ENCODE measurements around the gene CLIP4.

The CLIP4 gene

DNA sequence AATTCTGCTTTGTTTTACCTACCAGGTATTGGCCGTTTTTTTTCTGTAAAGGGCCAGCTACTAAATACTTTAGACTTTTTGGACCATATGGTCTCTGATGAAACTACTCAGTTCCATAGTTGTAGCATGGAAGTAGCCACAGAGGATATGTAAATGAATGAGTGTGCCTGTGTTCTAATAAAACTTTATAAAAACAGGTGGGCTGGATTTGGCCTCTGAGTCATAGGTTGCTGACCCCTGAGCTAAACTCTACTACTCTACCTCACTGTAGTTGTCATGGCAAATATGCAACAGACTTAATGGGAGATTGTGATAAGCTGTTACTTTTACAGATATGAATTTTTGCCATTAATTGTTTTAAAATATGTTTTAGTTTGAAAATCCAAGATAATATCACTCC, 19.7 kb downstream of the CLIP4 start:
- no peak for DNase-seq (ENCODE audit: low spot score)

DNA sequence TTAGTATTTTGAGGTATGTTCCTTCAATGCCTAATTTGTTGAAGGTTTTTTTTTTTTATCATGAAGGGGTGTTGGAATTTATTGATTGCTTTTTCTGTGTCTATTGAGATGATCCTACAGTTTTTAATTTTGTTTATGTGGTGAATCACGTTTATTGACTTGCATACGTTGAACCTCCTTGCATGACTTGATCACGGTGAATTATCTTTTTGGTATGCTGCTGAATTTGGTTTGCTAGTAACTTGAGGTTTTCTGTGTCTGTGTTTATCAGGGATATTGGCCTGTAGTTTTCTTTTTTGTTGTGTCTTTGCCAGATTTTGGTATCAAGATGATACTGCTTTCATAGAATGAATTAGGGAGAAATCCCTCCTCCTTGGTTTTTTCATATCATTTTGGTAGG, 23.9 kb downstream of the CLIP4 start:
- DNase-seq (ENCODE audit: low spot score), result no peak

DNA sequence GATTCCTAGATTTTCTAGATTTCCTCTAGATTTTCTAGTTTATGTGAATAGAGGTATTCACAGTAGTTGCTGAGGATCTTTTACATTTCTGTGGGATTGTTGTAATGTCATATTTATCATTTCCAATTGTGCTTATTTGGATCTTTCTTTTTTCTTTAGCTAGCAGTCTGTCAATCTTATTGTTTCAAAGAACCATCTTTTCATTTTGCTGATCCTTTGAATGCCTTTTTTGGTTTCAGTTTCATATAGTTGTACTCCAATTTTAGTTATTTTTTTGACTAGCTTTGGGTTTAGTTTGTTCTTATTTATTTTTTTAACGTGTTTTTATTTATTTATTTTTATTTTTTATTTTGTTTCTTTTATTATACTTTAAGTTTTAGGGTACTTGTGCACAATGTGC, 24.5 kb downstream of the CLIP4 start:
- DNase-seq (ENCODE audit: low spot score), result no peak

DNA sequence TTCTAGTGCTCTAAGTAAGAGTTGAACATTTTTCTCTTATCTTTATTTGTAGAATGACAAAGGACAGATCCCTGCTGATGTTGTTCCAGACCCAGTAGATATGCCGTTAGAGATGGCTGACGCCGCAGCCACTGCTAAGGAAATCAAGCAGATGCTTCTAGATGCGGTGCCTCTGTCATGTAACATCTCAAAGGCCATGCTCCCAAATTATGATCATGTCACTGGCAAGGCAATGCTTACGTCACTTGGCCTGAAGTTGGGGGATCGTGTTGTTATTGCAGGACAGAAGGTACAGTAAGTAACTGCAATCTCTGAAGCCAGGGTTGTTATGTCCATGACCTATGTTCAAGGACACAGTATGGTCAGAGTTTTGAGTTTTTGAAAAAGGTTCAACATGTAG, 28.4 kb downstream of the CLIP4 start:
- DNase-seq (ENCODE audit: low spot score), result no peak

DNA sequence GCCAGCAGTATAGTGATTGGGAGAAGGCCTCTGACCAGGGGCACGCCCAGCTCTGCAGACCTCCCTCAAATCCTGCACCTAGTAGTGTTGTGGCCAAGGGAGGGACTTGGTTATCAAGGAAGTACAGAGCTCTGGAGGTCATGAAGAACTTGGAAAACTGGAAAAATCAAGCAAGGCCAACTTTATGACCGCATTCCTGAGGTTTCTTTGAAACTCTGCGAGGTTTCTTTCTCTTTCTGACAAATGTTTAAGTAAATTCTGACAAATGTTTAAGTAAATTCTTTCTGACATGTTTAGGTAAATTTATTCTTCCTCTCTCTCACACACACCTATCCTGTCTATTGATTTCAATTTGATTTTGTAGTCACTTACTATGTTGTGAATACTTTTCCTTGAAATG, 31.0 kb downstream of the CLIP4 start:
- DNase-seq (ENCODE audit: low spot score), result no peak

DNA sequence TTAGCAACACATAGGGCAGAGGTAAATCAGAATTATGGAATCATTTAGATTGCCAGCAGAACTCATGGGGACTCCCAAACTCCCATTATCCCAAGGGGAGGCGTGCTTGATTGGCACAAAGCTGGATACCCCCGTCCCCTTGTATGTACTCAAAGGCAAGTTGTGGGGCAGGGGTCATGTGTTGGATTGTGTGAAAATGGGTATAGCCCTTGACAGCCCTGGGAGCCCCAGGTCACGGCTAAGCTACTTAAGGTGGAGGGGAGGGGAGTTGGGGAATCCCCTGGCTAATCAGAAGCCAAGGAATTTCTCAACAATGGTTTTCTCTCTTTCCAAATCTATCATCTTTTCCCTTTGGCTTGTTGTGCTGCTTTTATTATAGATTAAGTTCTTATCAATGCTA, 32.7 kb downstream of the CLIP4 start:
- no peak for DNase-seq (ENCODE audit: low spot score)

DNA sequence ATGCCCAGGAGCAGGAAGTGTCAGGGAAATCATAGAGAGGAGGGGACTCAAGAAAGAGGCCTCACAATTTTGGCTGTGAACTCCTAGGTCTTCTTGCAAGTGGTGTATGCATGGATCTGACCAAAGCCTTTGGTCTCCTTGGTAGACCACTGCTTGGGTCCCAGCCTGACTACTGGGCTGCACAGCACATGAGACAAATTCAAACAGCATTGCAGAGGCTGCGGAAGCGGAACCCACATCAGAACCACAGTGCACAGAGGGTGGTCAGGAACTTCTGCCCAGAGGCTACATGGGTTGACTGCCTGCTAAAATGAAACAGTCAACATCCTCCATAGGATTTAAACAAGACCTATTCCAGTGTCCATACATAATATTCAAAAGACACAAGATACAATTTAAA, 39.4 kb downstream of the CLIP4 start:
- DNase-seq (ENCODE audit: low spot score), result no peak

DNA sequence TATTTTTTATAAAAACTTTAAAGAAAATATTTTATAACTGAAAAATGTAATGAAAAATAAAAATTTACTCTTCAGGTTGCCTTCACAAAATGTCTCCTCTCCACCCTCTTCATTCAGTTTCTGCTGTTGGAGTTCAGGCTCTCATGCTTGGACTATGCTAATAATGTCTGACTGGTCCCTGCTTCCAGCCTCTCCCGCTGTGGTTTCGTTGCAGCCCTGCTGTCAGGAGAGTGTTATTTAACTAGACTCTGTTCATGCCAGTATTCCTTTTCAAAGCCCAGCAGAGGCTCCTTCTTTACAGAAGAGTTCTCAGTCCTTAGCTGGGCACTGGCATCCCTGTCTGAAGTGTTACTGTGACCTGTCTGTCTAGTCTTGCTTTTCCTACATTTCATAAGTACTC, 40.4 kb downstream of the CLIP4 start:
- peak; percentile 18 for DNase-seq (ENCODE audit: low spot score)

DNA sequence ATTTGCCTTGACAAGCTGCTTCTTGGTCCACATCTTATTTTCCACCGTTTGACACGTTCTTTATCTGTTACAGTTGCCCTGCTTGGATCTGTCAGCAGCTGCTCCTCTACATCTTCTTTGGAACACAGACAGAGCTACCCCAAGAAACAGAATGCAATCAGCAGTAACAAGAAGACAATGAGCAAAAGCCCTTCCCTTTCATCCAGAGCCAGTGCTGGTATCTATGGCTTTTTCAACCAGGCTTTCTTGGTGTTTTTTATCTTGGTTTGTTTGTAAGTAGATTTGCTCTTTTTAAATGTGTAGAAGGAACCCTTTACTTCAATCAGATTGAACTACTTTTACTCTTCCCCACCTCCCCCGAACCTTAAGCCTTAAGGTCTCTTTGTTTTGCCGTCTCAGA, 41.9 kb downstream of the CLIP4 start:
- no peak for DNase-seq (ENCODE audit: low spot score)

DNA sequence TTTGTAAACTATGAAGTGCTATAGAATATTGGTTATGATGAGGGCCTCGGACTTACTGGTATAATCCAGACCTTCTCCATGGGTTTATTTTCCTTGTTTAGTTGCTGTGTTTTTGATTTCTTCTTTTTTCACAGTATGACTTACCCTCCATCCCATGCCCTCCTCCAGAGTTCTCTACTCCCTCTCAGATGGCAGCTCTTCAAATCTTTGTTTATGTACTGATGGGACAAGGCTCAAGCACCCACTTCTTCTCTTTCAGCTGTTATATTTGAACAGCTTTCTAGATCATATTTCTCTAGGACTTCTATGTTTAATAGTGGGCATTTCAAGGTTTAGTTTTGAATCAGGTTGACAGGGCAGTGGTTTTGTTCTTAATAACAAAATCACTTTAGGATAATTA, 43.9 kb downstream of the CLIP4 start:
- no peak for DNase-seq (ENCODE audit: low spot score)

DNA sequence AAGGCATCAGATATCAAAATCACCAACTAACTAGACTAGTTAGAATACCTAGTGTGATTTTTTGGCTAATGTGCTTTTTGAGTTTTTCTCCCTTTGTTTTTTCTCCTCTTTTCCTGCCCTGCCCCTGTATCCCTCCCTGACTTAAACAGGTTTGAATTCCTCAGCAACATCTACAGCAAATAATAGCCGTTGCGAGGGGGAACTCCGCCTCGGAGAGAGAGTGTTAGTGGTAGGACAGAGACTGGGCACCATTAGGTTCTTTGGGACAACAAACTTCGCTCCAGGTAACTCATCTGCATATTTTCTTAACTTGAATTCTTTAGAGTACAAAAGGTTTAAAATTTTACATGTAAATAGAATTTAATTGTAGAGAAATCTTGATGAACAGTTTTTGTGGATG, 45.0 kb downstream of the CLIP4 start:
- DNase-seq (ENCODE audit: low spot score), result no peak

DNA sequence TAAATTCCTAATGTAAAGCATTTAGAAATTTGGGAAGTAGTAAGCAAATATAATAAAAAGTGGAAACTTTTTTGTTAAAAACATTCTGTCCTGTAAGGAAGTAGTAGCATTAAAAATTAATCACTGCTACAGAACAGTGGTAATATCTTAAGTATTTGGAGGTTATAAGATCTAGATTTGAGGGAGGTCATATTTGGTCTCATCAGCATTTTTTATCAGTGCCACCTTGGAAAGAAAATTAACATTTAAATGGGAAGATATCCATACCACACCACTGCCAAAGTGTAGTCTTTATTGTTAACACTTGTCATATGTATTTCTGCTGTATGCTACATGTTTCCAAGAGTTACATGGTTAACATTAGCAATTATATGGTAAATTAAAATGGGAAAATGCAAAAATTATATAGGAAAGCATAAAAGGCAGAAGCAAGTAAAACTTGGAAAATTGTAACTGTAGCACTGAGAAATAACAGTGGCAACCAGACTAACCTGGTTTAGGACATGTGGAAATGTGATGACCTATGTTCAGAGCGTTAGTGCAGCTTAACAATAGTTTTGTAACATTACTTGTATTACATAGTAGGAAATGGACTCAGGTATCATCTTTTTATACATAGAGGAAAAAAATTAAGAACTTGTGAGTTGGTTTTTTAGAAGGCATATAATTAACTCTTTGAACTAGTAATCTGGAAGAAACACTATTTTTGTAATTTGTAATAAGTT, 47.2 kb downstream of the CLIP4 start:
- no peak for DNase-seq (ENCODE audit: low spot score)

DNA sequence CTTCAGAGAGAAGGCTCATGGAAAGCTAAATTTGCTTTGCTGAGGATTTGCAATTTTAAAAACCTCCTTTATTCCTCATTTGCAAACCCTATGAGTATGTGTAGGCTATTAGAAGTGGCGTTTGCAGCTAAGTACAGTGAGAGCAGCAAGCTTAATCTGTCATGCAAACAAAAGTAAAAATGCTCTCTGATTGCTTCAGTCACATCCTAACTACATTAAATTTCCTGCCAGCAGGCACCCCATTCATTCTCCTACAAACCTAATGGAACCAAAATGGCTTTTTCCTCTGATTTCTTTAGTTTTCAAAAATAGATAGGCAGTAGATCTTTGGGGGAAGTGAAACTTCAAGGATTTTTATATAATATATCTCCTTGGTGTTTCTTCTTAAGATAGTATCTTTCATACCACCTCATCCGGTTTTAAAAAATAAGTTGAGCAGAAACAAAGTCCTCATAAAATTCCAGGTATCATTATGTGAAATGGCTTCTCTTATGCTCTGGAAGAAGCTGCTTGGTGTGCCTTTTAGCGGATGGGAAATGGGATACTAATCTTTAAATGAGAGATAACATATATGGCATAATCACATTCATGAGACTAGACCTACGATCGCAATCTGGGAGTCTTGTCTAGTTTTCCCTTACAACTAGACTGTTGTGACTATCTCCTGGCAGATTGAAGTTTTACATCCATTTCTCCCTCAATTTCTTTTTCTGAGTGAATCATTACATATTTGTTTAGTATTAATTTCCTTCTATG, 49.1 kb downstream of the CLIP4 start:
- no peak for DNase-seq (ENCODE audit: low spot score)

DNA sequence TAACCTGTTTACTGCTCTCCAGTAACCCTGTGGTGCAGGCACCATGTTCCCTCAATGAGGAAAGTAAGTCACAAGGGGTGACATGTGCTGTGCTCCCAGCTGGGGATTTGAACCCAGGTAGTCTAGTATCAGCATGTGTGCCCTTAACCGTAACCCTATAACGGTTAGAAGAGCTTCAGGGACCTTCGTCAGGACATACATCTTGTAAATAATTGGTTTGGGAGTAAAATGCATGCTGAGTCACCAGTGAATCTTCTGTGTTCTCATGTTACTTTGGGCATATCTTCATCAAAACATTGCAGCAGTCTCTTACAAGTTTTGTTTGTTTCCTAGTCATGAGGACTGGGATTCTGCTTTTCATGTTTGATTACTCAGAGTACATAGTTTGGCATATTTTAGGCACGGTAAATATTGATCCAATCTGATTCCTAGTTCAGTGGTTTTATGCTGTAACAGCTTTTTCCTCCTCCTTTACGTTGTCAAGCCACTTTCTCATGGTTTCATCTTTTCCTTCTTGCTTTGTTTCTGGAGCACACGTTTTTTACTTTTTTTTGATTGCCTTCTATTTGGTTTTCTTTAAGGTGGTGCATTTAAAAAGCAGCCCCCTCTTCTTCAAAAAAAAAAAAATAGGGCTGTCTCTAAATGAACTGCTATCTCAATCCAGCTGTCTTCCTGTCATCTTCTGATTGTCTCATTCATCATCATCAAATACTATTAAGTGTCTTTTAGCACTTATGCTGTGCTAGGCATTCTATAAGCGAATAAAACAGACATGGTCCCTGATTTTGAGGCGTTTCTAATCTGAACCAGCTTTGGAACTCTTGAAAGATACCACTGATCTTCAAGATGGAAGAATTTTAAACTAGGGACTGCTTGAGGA, 50.4 kb downstream of the CLIP4 start:
- DNase-seq (ENCODE audit: low spot score), result no peak

DNA sequence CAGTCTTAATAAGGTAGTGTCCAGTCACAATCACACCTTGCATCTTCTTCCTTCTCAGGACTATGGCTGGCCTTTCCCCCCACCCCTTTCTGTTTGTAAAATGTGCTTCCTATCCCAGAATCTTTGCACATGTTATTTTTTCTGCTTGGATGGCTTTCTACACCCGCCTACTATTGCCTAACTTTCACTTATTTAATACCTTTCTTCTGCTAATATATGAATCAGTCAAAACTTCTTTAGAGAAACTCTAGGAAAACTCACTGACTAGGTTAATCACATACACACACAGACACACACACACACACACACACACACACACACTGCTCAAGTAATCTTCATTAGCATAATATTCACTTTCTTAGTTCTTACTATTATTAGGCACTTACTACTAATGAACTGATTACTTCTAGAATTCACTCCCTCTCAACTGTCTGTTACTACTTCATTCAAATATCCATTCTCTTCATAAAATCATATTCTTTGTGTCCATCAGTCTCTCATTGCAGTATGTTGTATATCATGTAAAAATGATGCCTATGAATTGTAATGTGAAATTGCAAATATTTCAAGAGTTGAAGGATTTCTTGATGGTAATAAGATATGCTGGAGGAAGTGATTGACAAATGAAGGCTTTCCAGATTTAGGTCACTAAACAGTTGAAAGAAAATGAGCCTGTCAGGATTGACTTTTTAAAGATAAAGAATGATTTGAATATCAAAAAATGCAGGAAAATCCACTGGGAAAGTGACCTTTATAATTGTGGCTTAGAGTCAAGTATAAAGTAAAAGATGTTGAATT, 51.2 kb downstream of the CLIP4 start:
- DNase-seq (ENCODE audit: low spot score), result no peak

DNA sequence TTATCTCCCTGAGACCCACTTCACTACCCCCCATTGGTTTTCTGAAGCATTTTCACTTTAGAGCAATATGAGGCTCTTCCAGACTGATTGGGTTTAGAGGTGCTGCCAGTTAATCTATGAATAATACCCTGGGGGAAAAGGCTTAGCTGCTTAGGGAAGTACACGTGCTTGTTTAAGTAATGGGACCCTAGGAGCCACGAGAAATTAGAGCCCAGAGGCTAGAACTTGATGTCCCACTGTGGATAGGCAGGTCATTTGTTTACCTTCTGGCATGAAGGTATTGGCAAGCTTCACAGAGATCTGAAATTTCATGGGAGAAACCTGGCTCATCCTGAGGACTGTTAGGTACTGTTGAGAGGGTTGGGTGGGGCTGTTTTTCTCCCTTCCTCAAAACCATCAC, 59.7 kb downstream of the CLIP4 start:
- no peak for DNase-seq (ENCODE audit: low spot score)

DNA sequence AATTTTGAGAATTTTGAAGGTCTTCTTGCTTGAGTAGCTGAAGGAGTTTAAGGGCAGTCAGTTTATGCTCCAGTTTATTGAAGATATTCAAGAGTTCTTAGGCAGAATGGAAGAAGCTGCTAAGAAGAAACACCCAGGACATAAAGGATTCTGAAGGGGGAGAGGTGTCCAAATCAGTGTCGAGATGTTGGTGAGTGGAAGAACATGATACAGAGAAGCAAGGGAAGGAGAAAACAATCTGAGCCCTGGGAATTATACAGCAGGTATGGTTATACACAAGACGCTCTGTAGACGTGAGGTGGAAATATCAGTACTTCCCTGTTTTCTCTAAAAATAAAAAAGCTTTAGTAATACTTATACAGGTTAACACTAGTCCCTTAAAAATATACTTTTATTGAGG, 60.1 kb downstream of the CLIP4 start:
- DNase-seq (ENCODE audit: low spot score), result no peak

DNA sequence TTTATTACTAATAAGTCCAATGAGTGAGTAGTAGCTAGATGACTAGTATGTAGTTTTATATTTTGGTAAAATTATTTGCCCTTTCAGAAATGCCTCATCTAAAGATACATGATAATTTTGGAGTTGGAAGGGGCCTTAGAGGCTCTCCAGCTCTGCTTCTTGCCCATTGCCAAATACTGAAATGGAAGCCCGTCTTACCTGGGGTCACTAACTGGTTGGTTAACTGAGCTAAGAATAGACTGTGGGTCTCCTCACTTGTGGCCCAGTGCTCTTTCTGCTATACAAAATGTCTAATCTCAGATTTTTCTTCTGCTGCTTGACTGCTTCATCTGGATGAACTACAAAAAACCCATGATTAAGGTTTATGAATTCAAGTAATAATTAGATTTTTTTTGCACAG, 67.1 kb downstream of the CLIP4 start:
- no peak for DNase-seq (ENCODE audit: low spot score)

DNA sequence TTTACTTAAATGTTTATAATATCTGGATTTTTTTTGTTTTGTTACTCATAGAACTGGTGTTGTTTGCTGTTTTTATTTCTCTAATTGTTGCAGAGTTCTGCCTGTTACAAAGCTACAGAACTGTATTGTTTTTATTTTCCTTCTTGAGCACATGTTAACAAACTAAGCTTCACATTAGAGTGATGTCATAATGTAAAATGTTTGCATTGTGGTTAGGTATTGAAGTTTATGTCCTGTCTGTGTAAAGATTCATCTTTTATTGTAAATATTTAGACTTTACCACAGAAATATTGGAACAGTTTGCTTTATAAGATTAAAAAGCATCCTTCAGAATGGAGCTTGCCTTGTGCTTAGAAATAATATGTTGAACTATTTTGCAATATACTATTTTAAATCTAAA, 67.7 kb downstream of the CLIP4 start:
- no peak for DNase-seq (ENCODE audit: low spot score)

DNA sequence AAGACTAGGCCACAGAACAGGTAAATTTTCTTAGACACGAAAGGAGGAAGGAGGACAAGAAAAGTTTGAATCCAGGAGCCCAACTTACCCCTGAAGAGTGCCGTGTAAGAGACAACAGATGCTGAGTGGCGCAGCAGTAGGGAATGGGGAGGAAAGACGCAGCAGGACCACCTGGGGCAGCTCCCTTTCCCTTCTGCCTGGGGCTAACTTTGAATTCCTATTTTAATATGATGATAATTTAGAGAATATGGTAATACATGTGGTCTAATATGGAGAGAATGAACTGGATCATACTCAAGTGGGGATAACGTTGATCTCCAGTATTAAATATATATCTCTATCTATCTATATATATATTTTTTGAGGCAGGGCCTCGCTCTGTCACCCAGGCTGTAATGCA, 69.3 kb downstream of the CLIP4 start:
- no peak for DNase-seq (ENCODE audit: low spot score)

DNA sequence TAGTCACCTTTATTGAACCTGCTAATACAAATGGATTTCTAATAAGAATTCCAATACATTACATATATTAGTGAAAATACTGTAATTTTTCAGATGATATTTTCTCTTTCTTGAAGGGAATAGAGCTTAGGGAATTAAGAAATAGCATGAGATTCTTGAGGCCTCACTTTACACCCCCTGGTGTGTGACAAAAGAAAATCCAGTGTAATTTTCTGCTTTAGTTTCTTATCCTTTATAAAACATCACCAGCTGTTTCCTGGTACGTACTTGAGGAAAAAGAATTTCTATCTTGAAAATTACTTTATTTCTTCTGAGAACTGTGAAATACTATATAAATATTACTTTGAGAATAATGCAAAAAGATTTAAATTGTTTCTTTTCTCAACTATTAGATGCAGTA, 71.6 kb downstream of the CLIP4 start:
- DNase-seq (ENCODE audit: low spot score), result no peak

DNA sequence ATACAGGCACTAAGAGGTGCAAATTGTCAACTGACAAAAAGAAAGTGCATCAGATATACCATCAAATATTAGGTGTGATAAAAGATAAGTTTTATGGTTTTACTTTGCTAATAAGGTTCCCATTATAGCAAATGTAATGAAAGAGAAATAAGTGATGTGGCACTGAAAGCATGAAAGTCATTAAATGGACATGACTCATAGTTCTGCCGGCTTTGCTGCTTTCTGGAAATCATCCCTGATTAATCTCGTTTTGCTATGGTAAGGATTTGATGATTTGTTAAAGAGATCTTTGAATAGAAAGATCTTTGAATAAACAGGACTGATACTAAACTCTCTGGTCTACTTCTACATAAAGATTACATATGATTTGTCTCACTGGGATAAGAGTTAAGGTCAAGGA, 72.7 kb downstream of the CLIP4 start:
- no peak for DNase-seq (ENCODE audit: low spot score)
